Measurements from ENCODE around the gene E2F4. TPM values are rescaled to one million over a fixed set of nuclear protein-coding genes. Genes with fewer than 3 reads are reported as not detected.
A peak's percentile ranks its signal among the peaks of the same experiment; 100 is the strongest.

The E2F4 gene
- total and polyA plus RNA-seq, 2 of the 13 experiments (the other 11 are each of a cell fraction or from before 2014, with no cell fraction given), result 84.8 to 91.2 TPM

- peak; percentile 72; the same call in 1 of the 2 replicates for TF ChIP-seq NFKB2 (CRISPR knock-in tag; IDR thresholded peaks at IDR 0.05; ENCODE audit: borderline replicate concordance)
- peak in 1 of 2 experiments; percentile 44; a peak in 1 of 4 replicates for TF ChIP-seq KLF16 (CRISPR knock-in tag; IDR thresholded peaks at IDR 0.05)
- no peak for TF ChIP-seq GPBP1L1 (CRISPR knock-in tag; IDR thresholded peaks at IDR 0.05)
- TF ChIP-seq ZNF274 (CRISPR knock-in tag; IDR thresholded peaks at IDR 0.05), result 0 out of 2 replicates have a peak, but pooled peaks have one; percentile 41
- TF ChIP-seq NFAT5 (CRISPR knock-in tag; IDR thresholded peaks at IDR 0.05), result 0 out of 2 replicates have a peak, but pooled peaks have one; percentile 33
- 0 out of 2 replicates have a peak, but pooled peaks have one; percentile 59 for TF ChIP-seq TOPORS (CRISPR knock-in tag; IDR thresholded peaks at IDR 0.05)
- no peak for TF ChIP-seq ZNF24 (IDR thresholded peaks at IDR 0.05)
- TF ChIP-seq MTERF4 (CRISPR knock-in tag; IDR thresholded peaks at IDR 0.05), result peak; percentile 56; the same call in 1 of the 2 replicates
- TF ChIP-seq GFI1 (CRISPR knock-in tag; IDR thresholded peaks at IDR 0.05; ENCODE audit: borderline replicate concordance), result 0 out of 2 replicates have a peak, but pooled peaks have one; percentile 7
- 0 out of 2 replicates have a peak, but pooled peaks have one; percentile 10 for TF ChIP-seq ZNF747 (CRISPR knock-in tag; IDR thresholded peaks at IDR 0.05; ENCODE audit: borderline replicate concordance)
- peak; percentile 70; the same call in 1 of the 2 replicates for TF ChIP-seq POLR2G (IDR thresholded peaks at IDR 0.05; ENCODE audit: low read depth, low read length)
- TF ChIP-seq ARID2 (CRISPR knock-in tag; IDR thresholded peaks at IDR 0.05; ENCODE audit: borderline replicate concordance), result peak; percentile 69; the same call in 1 of the 2 replicates
- TF ChIP-seq ZNF235 (CRISPR knock-in tag; IDR thresholded peaks at IDR 0.05; ENCODE audit: borderline replicate concordance), result no peak
- TF ChIP-seq ZC3H13 (CRISPR knock-in tag; IDR thresholded peaks at IDR 0.05), result peak; percentile 98
- no peak for TF ChIP-seq AKNA (CRISPR knock-in tag; IDR thresholded peaks at IDR 0.05; ENCODE audit: borderline replicate concordance)
- TF ChIP-seq NFE2L1 (CRISPR knock-in tag; IDR thresholded peaks at IDR 0.05; ENCODE audit: borderline replicate concordance), result peak; percentile 90
Observed at GRCh38 chr16:67150833-67151396, 41.0 kb upstream of the E2F4 start, which contains the start of gene B3GNT9 (continued).
